ENCODE measurements around the gene MAB21L3. TPM values are rescaled to one million over a fixed set of nuclear protein-coding genes. Genes with fewer than 3 reads are reported as not detected.

MAB21L3 gene
- total RNA-seq, 6 experiments from 2014 or later = 0.09 to 7.2 (median 1.1) TPM

- 11% methylated on average over 23 of the region's 42 CpGs for WGBS (ENCODE audit: insufficient coverage, low coverage, low lambda C conversion rate, missing lambda C conversion rate)
- peak; percentile 85 to 88 (median 87) for DNase-seq
These were observed 57.3 kb downstream of the MAB21L3 start for GRCh38 chr1:116168277-116169032.

GRCh38 chr1:116169898-116170297 is 58.7 kb downstream of the MAB21L3 start:
- DNase-seq = no peak
- Histone ChIP-seq H3K4me1 (peaks cover 0 to 10% (median 3%) of the 10 kb centered on the region in 4 donors), H3K4me3 (no peak overlapping the region), H3K36me3 (no peaks in the 10 kb centered on the region), H3K27ac (no peak overlapping the region), H3K27me3 (no peaks in the 10 kb centered on the region), H3K9me3 (no peaks in the 10 kb centered on the region)
- TF ChIP-seq CTCF (IDR thresholded peaks at IDR 0.05) (no peak), POLR2A (IDR thresholded peaks at IDR 0.05) (no peak)
- no peak for ATAC-seq
- intact Hi-C loops (cut with DNase I) = no loop called here
- WGBS (ENCODE audit: insufficient coverage, low coverage, low lambda C conversion rate, missing lambda C conversion rate) = 76% methylated on average over 7 of the region's 7 CpGs

More at GRCh38 chr1:116168277-116169032, 57.3 kb downstream of the MAB21L3 start:
- H3K4me3 ChIP-seq = peak overlapping the region; percentile 59 to 71 (median 60)
- peaks cover 0 to 10% (median 3%) of the 10 kb centered on the region in 4 donors for H3K4me1 ChIP-seq
- no peaks in the 10 kb centered on the region for H3K36me3 ChIP-seq
- intact Hi-C loops (cut with DNase I) = no loop called here
- H3K27ac ChIP-seq = peak overlapping the region; percentile 62 to 75 (median 63)
- no peaks in the 10 kb centered on the region for H3K27me3 ChIP-seq
- no peaks in the 10 kb centered on the region for H3K9me3 ChIP-seq
- TF ChIP-seq POLR2A (IDR thresholded peaks at IDR 0.05) (no peak), CTCF (IDR thresholded peaks at IDR 0.05) (peak; percentile 94 to 99 (median 98))
- peak; percentile 96 to 99 (median 98) for ATAC-seq

- Histone ChIP-seq H3K36me3 (no peaks in the 10 kb centered on the region), H3K27ac (no peak overlapping the region), H3K4me1 (peaks cover 0 to 10% (median 3%) of the 10 kb centered on the region in 4 donors), H3K9me3 (no peaks in the 10 kb centered on the region), H3K4me3 (no peak overlapping the region), H3K27me3 (no peaks in the 10 kb centered on the region)
- no peak for DNase-seq
- intact Hi-C loops (cut with DNase I) = no loop called here
- ATAC-seq = no peak
- TF ChIP-seq POLR2A (IDR thresholded peaks at IDR 0.05) (no peak), CTCF (IDR thresholded peaks at IDR 0.05) (no peak)
- WGBS (ENCODE audit: insufficient coverage, low coverage, low lambda C conversion rate, missing lambda C conversion rate) = 93% methylated on average over 6 of the region's 6 CpGs
These were observed 59.8 kb downstream of the MAB21L3 start for GRCh38 chr1:116170721-116171589.

- H3K36me3 ChIP-seq = no peaks in the 10 kb centered on the region
- no peak for ATAC-seq
- no peak overlapping the region for H3K27ac ChIP-seq
- H3K4me3 ChIP-seq = no peak overlapping the region
- TF ChIP-seq CTCF (IDR thresholded peaks at IDR 0.05) = no peak
- TF ChIP-seq POLR2A (IDR thresholded peaks at IDR 0.05) = no peak
- peaks cover 0 to 5% (median 2%) of the 10 kb centered on the region in 4 donors for H3K4me1 ChIP-seq
- H3K9me3 ChIP-seq = no peaks in the 10 kb centered on the region
- WGBS (ENCODE audit: insufficient coverage, low coverage, low lambda C conversion rate, missing lambda C conversion rate) = 100% methylated on average over 1 of the region's 1 CpG
- DNase-seq = no peak
- intact Hi-C loops (cut with DNase I) = no loop called here
- H3K27me3 ChIP-seq = no peaks in the 10 kb centered on the region
These were observed 61.5 kb downstream of the MAB21L3 start for GRCh38 chr1:116172666-116173065.
